Activated CD4-positive, alpha-beta T cell treated with anti-CD3 and anti-CD28 coated beads for 36 hours (primary cell): ENCODE measurements around the gene DTHD1. TPM values are rescaled to one million over a fixed set of nuclear protein-coding genes. Genes with fewer than 3 reads are reported as not detected.

Experiments
- ATAC-seq: fragments of 200-7000 bp; cut with Tn5 transposase; one replicate; pipeline ENCODE4 v1.10.0; 2021; ENCODE audit warnings: mild to moderate bottlenecking, moderate library complexity
- CTCF ChIA-PET: fragments of 350-600 bp; sonication (Branson Sonifier 250); formaldehyde crosslinking; loops from one replicate; lab custom pipeline; 2021; ENCODE audit warnings: antibody characterized with exemption; lab: Charles Lee
- POLR2A ChIA-PET: fragments of 350-600 bp; sonication (Branson Sonifier 250); formaldehyde crosslinking; loops from one replicate; lab custom pipeline; 2021; ENCODE audit warnings: antibody characterized with exemption, inconsistent platforms; lab: Charles Lee
- DNase-seq: peaks from one replicate; pipeline ENCODE4 v3.0.0-alpha.2; 2020
- H3K27ac Mint-ChIP-seq: one replicate; pipeline ENCODE4 v1.8.0; 2021; ENCODE audit warnings: mixed read lengths
- H3K27me3 Mint-ChIP-seq: one replicate; pipeline ENCODE4 v1.8.0; 2021; ENCODE audit warnings: mixed read lengths
- H3K36me3 Mint-ChIP-seq: one replicate; pipeline ENCODE4 v1.8.0; 2021; ENCODE audit warnings: low read depth, mixed read lengths
- H3K4me1 Mint-ChIP-seq: one replicate; pipeline ENCODE4 v1.8.0; 2021; ENCODE audit warnings: mixed read lengths
- H3K4me3 Mint-ChIP-seq: one replicate; pipeline ENCODE4 v1.8.0; 2021; ENCODE audit warnings: mild to moderate bottlenecking, moderate library complexity, mixed read lengths
- H3K9me3 Mint-ChIP-seq: one replicate; pipeline ENCODE4 v1.8.0; 2021; ENCODE audit warnings: low read depth, mixed read lengths
- intact Hi-C, 2 experiments: fragments of 100-400 bp; cut with DNase I in 1 of 2; cut with micrococcal nuclease in 1 of 2; formaldehyde crosslinking; loops; one replicate each; pipeline versions ENCODE4 v1.14.2 to v1.15.1; 2022 to 2024; cut with DNase I, micrococcal nuclease
- total RNA-seq, 2 experiments: library from RNA; stranded (reverse); gene quantifications; one replicate each; pipeline ENCODE4 v1.2.3, GENCODE V29; 2021

Gene DTHD1
- total RNA-seq, 2 experiments from 2014 or later, result 0.73 to 0.76 TPM

- peak within 1 kb of the TSS; percentile 87 for H3K4me3 Mint-ChIP-seq
These were observed 36.9 kb upstream of the DTHD1 start, which contains the start of gene ARAP2 for GRCh38 chr4:36244257-36245082. Gene ARAP2, minus strand, starts transcription at chr4:36244514. Its CDS starts 15,028 bp downstream, at chr4:36229486.

GRCh38 chr4:36249610-36250009 lies 31.8 kb upstream of the DTHD1 start:
- CTCF ChIA-PET, result interaction anchor here (0.7 to 1.3 kb wide), 3 partner anchors 15 to 76 kb away, joined by 3 read pairs; no protein-coding TSS in a partner anchor
- DNase-seq (no peak), ATAC-seq (no peak)
- Mint-ChIP-seq H3K9me3 (no peaks in the 10 kb centered on the region), H3K27me3 (no peaks in the 10 kb centered on the region), H3K36me3 (no peaks in the 10 kb centered on the region), H3K27ac (no peak overlapping the region), H3K4me1 (peaks cover 32% of the 10 kb centered on the region), H3K4me3 (no peak overlapping the region)
- intact Hi-C loops, result no loop called here
- POLR2A ChIA-PET, result no interaction called here

More at GRCh38 chr4:36244257-36245082, 36.9 kb upstream of the DTHD1 start, which contains the start of gene ARAP2:
- POLR2A ChIA-PET, result interaction anchor here (0.6 to 2.2 kb wide), 9 partner anchors 8 to 88 kb away, joined by 3 to 12 read pairs (median 6); no protein-coding TSS in a partner anchor
- no peaks in the 10 kb centered on the region for H3K27me3 Mint-ChIP-seq
- CTCF ChIA-PET, result interaction anchor here (0.6 to 2.3 kb wide), 11 partner anchors 9 to 310 kb away, joined by 3 to 12 read pairs (median 4); no protein-coding TSS in a partner anchor
- ATAC-seq, result peak; percentile 72
- peak; percentile 84 for DNase-seq
- H3K9me3 Mint-ChIP-seq, result no peaks in the 10 kb centered on the region
- peaks cover 21% of the 10 kb centered on the region for H3K36me3 Mint-ChIP-seq
- intact Hi-C loops, result loop anchor here (1.0 to 5.0 kb wide), 9 partner anchors 11 to 162 kb away; no protein-coding TSS in a partner anchor
- peak within 1 kb of the TSS; percentile 93 for H3K27ac Mint-ChIP-seq
- H3K4me1 Mint-ChIP-seq, result peaks cover 36% of the 10 kb centered on the region

GRCh38 chr4:36251983-36252382 lies 29.4 kb upstream of the DTHD1 start:
- Mint-ChIP-seq H3K27me3 (no peaks in the 10 kb centered on the region), H3K4me3 (no peak overlapping the region), H3K9me3 (no peaks in the 10 kb centered on the region), H3K27ac (no peak overlapping the region), H3K4me1 (peaks cover 43% of the 10 kb centered on the region), H3K36me3 (no peaks in the 10 kb centered on the region)
- POLR2A ChIA-PET, result no interaction called here
- ATAC-seq (no peak), DNase-seq (no peak)
- intact Hi-C loops, result no loop called here
- CTCF ChIA-PET, result interaction anchor here (0.6 to 1.8 kb wide), 5 partner anchors 9 to 169 kb away, joined by 3 to 9 read pairs (median 4); no protein-coding TSS in a partner anchor

GRCh38 chr4:36254371-36254770 lies 27.0 kb upstream of the DTHD1 start:
- Mint-ChIP-seq H3K4me3 (no peak overlapping the region), H3K36me3 (no peaks in the 10 kb centered on the region), H3K27ac (peak overlapping the region; percentile 37), H3K9me3 (no peaks in the 10 kb centered on the region), H3K27me3 (no peaks in the 10 kb centered on the region), H3K4me1 (peaks cover 42% of the 10 kb centered on the region)
- DNase-seq, result no peak
- ATAC-seq, result no peak
- intact Hi-C loops, result loop anchor here in 1 of 2 experiments (2.0 kb wide), 1 partner anchor 68 kb away; no protein-coding TSS in a partner anchor
- ChIA-PET CTCF (interaction anchor here (0.6 to 1.8 kb wide), 7 partner anchors 10 to 58 kb away, joined by 3 to 5 read pairs (median 4); partner anchors contain the start of gene ARAP2), POLR2A (interaction anchor here (0.5 to 1.8 kb wide), 5 partner anchors 10 to 173 kb away, joined by 3 to 12 read pairs (median 3); partner anchors contain the start of gene ARAP2)

GRCh38 chr4:36255577-36255976 lies 25.8 kb upstream of the DTHD1 start:
- CTCF ChIA-PET, result interaction anchor here (1.2 to 1.8 kb wide), 4 partner anchors 9 to 31 kb away, joined by 4 to 5 read pairs (median 4); partner anchors contain the start of gene ARAP2
- ATAC-seq (peak; percentile 87), DNase-seq (peak; percentile 73)
- H3K4me3 Mint-ChIP-seq, result peak overlapping the region; percentile 50
- no peaks in the 10 kb centered on the region for H3K36me3 Mint-ChIP-seq
- intact Hi-C loops, result loop anchor here (1.0 to 2.0 kb wide), 5 partner anchors 11 to 139 kb away; partner anchors contain the start of gene ARAP2 (in 1 of the 2)
- no peaks in the 10 kb centered on the region for H3K27me3 Mint-ChIP-seq
- POLR2A ChIA-PET, result interaction anchor here (1.4 to 2.2 kb wide), 3 partner anchors 11 to 175 kb away, joined by 3 to 12 read pairs (median 8); partner anchors contain the start of gene ARAP2
- no peaks in the 10 kb centered on the region for H3K9me3 Mint-ChIP-seq
- H3K27ac Mint-ChIP-seq, result peak overlapping the region; percentile 93
- H3K4me1 Mint-ChIP-seq, result peaks cover 39% of the 10 kb centered on the region

- POLR2A ChIA-PET, result interaction anchor here (2.2 kb wide), 1 partner anchor 29 kb away, joined by 8 read pairs; no protein-coding TSS in a partner anchor
- H3K9me3 Mint-ChIP-seq, result no peaks in the 10 kb centered on the region
- peaks cover 39% of the 10 kb centered on the region for H3K4me1 Mint-ChIP-seq
These were observed 25.0 kb upstream of the DTHD1 start for GRCh38 chr4:36256398-36256891.

GRCh38 chr4:36260731-36261130 lies 20.7 kb upstream of the DTHD1 start:
- no peak for ATAC-seq
- Mint-ChIP-seq H3K27ac (no peak overlapping the region), H3K27me3 (no peaks in the 10 kb centered on the region), H3K9me3 (no peaks in the 10 kb centered on the region), H3K36me3 (no peaks in the 10 kb centered on the region), H3K4me1 (peaks cover 19% of the 10 kb centered on the region), H3K4me3 (no peak overlapping the region)
- ChIA-PET POLR2A (no interaction called here), CTCF (interaction anchor here (3.3 kb wide), 1 partner anchor 7 kb away, joined by 17 read pairs; no protein-coding TSS in a partner anchor)
- intact Hi-C loops, result no loop called here
- DNase-seq, result no peak

More at GRCh38 chr4:36256398-36256891, 25.0 kb upstream of the DTHD1 start:
- Mint-ChIP-seq H3K36me3 (no peaks in the 10 kb centered on the region), H3K27ac (peak overlapping the region; percentile 82), H3K4me3 (peak overlapping the region; percentile 37), H3K27me3 (no peaks in the 10 kb centered on the region)
- ATAC-seq, result peak; percentile 61
- DNase-seq, result peak; percentile 34
- CTCF ChIA-PET, result interaction anchor here (0.8 to 0.9 kb wide), 2 partner anchors 11 to 12 kb away, joined by 3 to 4 read pairs; no protein-coding TSS in a partner anchor
- intact Hi-C loops, result no loop called here

- no peaks in the 10 kb centered on the region for H3K27me3 Mint-ChIP-seq
- intact Hi-C loops, result no loop called here
- ATAC-seq (peak; percentile 17), DNase-seq (no peak)
- POLR2A ChIA-PET, result interaction anchor here (0.6 kb wide), 1 partner anchor 32 kb away, joined by 3 read pairs; no protein-coding TSS in a partner anchor
- peak overlapping the region; percentile 32 for H3K27ac Mint-ChIP-seq
- H3K4me1 Mint-ChIP-seq, result peaks cover 34% of the 10 kb centered on the region
- CTCF ChIA-PET, result interaction anchor here (0.5 to 1.8 kb wide), 4 partner anchors 10 to 136 kb away, joined by 3 to 5 read pairs (median 3); no protein-coding TSS in a partner anchor
- H3K4me3 Mint-ChIP-seq, result no peak overlapping the region
- H3K36me3 Mint-ChIP-seq, result no peaks in the 10 kb centered on the region
- no peaks in the 10 kb centered on the region for H3K9me3 Mint-ChIP-seq
These were observed 17.1 kb upstream of the DTHD1 start for GRCh38 chr4:36264207-36264826.

GRCh38 chr4:36267486-36268268 lies 13.7 kb upstream of the DTHD1 start:
- intact Hi-C loops, result loop anchor here (2.0 kb wide), 1 partner anchor 19 kb away; no protein-coding TSS in a partner anchor
- CTCF ChIA-PET, result interaction anchor here (0.8 to 3.0 kb wide), 7 partner anchors 9 to 132 kb away, joined by 3 to 17 read pairs (median 3); no protein-coding TSS in a partner anchor

More at GRCh38 chr4:36267486-36268268, 13.7 kb upstream of the DTHD1 start:
- Mint-ChIP-seq H3K4me3 (no peak overlapping the region), H3K9me3 (no peaks in the 10 kb centered on the region), H3K27ac (peak overlapping the region; percentile 39), H3K27me3 (no peaks in the 10 kb centered on the region), H3K36me3 (no peaks in the 10 kb centered on the region), H3K4me1 (peaks cover 38% of the 10 kb centered on the region)
- DNase-seq (no peak), ATAC-seq (peak; percentile 40)
- POLR2A ChIA-PET, result interaction anchor here (0.6 to 2.3 kb wide), 2 partner anchors 18 to 22 kb away, joined by 7 read pairs; no protein-coding TSS in a partner anchor
